Liver (tissue), 3 donors: ENCODE data around the gene CYP2R1.

Experiments used
- ATF3 ChIP-seq: IDR thresholded peaks from 2 replicates; pipeline ENCODE4 v1.6.1; 2016; ENCODE audit warnings: antibody characterized with exemption
- CTCF ChIP-seq: fragments of 150-350 bp; IDR thresholded peaks from 2 replicates; pipeline ENCODE4 v1.5.1; 2017; ENCODE audit warnings: improper control_type of control experiment, low read depth, low read length; ENCODE audit not compliant: missing input control
- MAX ChIP-seq: IDR thresholded peaks from 2 replicates; pipeline ENCODE4 v1.6.1; 2016; ENCODE audit warnings: antibody characterized with exemption
- RAD21 ChIP-seq, 2 donors: IDR thresholded peaks; 2 replicates each; pipeline ENCODE4 v1.6.1; 2016; ENCODE audit warnings: antibody characterized with exemption in 2 of 2, mild to moderate bottlenecking in 2 of 2
- REST ChIP-seq: IDR thresholded peaks from 2 replicates; pipeline ENCODE4 v1.6.1; 2016; ENCODE audit warnings: antibody characterized with exemption, mild to moderate bottlenecking
- TAF1 ChIP-seq: conservative IDR thresholded peaks from 2 replicates; pipeline ENCODE4 v1.6.1; 2016; ENCODE audit warnings: antibody characterized with exemption, mild to moderate bottlenecking
- donor health status: healthy.
- donor health status: healthy.

GRCh38 chr11:14906993-14907392 lies 15.0 kb upstream of the CYP2R1 start:
- TF ChIP-seq CTCF (no peak), MAX (no peak), ATF3 (no peak), TAF1 (no peak), RAD21 (IDR thresholded peaks at IDR 0.05) (no peak), REST (no peak)
